AG04450 (cell line): ENCODE results near the gene NFAM1. TPM values are rescaled to one million over a fixed set of nuclear protein-coding genes. Genes with fewer than 3 reads are reported as not detected.

Experiments
- CTCF ChIA-PET: fragments of 300-600, 350-600 bp; formaldehyde crosslinking; extraction: SDS; loops from one replicate; lab custom pipeline; 2022; ENCODE audit warnings: antibody characterized with exemption, inconsistent platforms; lab: Charles Lee
- POLR2A ChIA-PET: fragments of 350-600 bp; formaldehyde crosslinking; extraction: SDS; loops from one replicate; lab custom pipeline; 2021; ENCODE audit warnings: antibody characterized with exemption, inconsistent platforms; lab: Yijun Ruan, JAX
- DNase-seq: peaks from one replicate; pipeline ENCODE4 v3.0.0-alpha.2; 2011; ENCODE audit warnings: low read depth, low spot score
- H3K27ac ChIP-seq: one replicate; pipeline ENCODE4 v1.5.1; 2012; ENCODE audit warnings: low read depth, low read length, control low read depth
- H3K27me3 ChIP-seq: one replicate; pipeline ENCODE4 v1.6.0; 2012; ENCODE audit warnings: low read length; ENCODE audit not compliant: control insufficient read depth, insufficient read depth
- H3K4me3 ChIP-seq: 2 replicates; pipeline ENCODE4 v1.5.1; 2011; ENCODE audit warnings: mild to moderate bottlenecking, low read depth, low read length, control low read depth
- H3K9me3 ChIP-seq: 2 replicates; pipeline ENCODE4 v1.5.1; 2012; ENCODE audit warnings: low read length; ENCODE audit not compliant: control insufficient read depth, insufficient read depth
- polyA plus RNA-seq: library from polyadenylated mRNA; depleted of rRNA; stranded (reverse); fragments of >200 nt; gene quantifications from 2 replicates; pipeline ENCODE4 v1.2.3, GENCODE V29; 2011
- TF ChIP-seq, protein P1 (sequence below): IDR thresholded peaks from 2 replicates; pipeline ENCODE4 v1.5.1; 2011; ENCODE audit warnings: low read depth, low read length, control low read depth, inconsistent platforms

Gene NFAM1
- polyA plus RNA-seq, 1 experiment, result not detected

DNA sequence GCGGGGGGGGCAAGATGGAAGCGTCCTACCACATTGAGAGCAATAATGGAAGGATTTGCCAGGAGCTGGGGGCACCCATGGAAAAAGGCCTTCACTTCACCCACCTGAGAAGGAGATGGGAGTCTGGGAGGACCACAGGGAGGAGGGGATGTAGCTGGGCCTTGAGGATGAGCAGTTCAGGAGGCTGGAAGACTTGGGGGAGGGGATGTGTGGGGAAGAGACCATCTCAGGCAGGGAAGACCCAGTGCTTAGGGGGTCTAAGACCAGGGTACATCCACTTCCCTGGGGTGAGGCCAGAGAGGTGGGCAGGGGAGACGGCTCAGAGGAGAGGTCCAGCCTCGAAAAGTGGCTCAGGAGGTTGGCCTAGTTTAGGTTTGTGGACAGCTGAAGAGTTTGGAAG, 90.4 kb downstream of the NFAM1 start:
- Histone ChIP-seq H3K27me3 (peaks cover 5% of the 10 kb centered on the region), H3K9me3 (no peaks in the 10 kb centered on the region; the same call in 1 of the 2 replicates), H3K27ac (no peak overlapping the region), H3K4me3 (no peak overlapping the region)
- TF ChIP-seq, protein P1, sequence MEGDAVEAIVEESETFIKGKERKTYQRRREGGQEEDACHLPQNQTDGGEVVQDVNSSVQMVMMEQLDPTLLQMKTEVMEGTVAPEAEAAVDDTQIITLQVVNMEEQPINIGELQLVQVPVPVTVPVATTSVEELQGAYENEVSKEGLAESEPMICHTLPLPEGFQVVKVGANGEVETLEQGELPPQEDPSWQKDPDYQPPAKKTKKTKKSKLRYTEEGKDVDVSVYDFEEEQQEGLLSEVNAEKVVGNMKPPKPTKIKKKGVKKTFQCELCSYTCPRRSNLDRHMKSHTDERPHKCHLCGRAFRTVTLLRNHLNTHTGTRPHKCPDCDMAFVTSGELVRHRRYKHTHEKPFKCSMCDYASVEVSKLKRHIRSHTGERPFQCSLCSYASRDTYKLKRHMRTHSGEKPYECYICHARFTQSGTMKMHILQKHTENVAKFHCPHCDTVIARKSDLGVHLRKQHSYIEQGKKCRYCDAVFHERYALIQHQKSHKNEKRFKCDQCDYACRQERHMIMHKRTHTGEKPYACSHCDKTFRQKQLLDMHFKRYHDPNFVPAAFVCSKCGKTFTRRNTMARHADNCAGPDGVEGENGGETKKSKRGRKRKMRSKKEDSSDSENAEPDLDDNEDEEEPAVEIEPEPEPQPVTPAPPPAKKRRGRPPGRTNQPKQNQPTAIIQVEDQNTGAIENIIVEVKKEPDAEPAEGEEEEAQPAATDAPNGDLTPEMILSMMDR, result no peak
- POLR2A ChIA-PET, result no interaction called here
- DNase-seq, result no peak
- CTCF ChIA-PET, result no interaction called here

DNA sequence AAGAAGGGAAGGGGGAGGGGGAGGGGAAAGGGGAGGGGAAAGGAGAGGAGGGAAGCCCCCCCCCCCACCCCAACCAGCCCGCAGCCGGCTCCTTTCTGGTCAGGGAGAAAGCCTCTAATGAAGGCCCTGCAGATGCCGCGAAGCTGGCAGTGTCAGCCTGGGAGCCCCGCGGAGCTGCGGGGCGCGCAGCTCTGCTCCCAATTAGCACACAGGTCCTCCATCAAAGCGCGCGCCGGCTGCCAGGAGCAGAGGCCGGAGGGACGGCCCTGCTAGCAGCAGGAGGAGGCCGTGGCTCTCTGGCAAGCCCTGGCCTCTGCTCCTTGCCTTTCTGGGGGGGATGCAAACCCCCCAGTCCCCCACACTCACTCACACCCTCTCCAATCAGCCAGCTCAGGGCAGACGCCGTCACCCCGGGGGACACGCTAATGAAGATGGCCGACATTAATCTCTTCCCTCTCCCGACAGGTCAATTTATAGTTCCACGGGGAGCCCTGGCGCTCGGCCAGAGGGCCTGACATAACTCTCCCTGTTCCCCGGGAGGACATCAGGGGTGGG, 91.3 kb downstream of the NFAM1 start:
- ChIA-PET POLR2A (no interaction called here), CTCF (no interaction called here)
- H3K9me3 ChIP-seq, result no peaks in the 10 kb centered on the region; the same call in 1 of the 2 replicates
- H3K4me3 ChIP-seq, result no peak overlapping the region
- DNase-seq, result no peak
- no peak overlapping the region for H3K27ac ChIP-seq
- peaks cover 5% of the 10 kb centered on the region for H3K27me3 ChIP-seq
- TF ChIP-seq, protein P1, result no peak

DNA sequence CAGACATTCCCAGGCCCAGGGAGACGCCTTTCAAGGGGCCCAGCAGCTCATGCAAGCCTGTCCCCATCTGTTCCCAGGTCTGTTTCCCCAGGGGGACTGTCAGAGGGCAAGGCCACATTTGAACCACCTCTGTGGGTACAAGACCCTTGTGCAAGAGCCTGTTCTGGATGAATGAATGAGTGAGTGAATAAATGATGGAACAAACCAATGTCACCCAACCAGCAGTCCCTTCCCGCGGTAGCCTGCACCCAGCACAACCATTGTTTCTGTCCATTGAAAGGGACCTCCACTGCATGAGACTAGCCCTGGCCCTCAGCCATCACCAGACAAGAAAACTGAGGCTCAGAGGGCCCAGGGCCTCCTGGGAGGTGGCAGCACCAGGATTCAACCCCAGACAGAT, 92.1 kb downstream of the NFAM1 start:
- DNase-seq, result no peak
- Histone ChIP-seq H3K4me3 (no peak overlapping the region), H3K27me3 (peaks cover 5% of the 10 kb centered on the region), H3K9me3 (no peaks in the 10 kb centered on the region; the same call in 1 of the 2 replicates), H3K27ac (no peak overlapping the region)
- ChIA-PET POLR2A (no interaction called here), CTCF (no interaction called here)
- TF ChIP-seq, protein P1, result no peak

DNA sequence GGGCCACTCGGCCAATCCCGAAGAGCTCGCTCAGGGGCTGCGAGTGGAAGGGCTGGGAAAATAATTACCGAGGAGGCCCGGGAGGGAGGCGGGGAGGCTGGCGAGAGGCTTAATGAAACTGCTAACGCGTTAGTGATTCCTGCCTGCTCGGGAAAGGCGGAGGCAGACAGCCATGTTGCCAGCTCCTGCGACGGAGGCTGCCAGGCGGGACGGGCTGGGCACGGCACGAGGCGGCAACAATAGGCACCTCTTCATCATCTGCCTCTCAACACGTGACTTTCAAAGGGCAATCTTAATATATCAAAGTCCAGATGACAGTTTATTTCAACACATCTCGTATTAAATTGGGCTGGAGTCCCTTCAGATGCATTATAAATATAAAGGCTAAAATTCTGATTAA, 93.7 kb downstream of the NFAM1 start:
- Histone ChIP-seq H3K27me3 (peaks cover 5% of the 10 kb centered on the region), H3K4me3 (no peak overlapping the region)
- CTCF ChIA-PET, result no interaction called here

DNA sequence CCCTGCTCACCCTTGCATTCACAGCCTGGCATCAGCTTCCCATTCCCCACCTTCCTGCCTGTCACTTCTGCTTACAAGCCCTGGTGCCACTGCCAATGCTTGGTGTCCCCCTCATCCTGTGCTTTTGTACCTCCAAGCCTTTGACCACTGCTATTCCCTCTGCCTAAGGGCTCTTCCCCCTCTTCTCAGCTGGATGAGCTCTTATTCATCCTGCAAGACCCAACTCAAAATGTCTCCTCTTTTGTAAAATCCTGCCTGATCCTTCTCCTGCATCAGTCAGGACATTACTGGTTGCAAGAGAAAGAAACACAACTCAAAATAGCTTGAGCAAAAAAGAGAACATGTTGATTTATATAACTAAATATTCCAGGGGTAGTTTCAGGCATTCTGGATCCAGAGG, 94.8 kb downstream of the NFAM1 start:
- H3K27ac ChIP-seq, result no peak overlapping the region
- TF ChIP-seq, protein P1, result no peak
- H3K27me3 ChIP-seq, result no peaks in the 10 kb centered on the region
- H3K4me3 ChIP-seq, result no peak overlapping the region
- no peak for DNase-seq
- CTCF ChIA-PET, result no interaction called here
- POLR2A ChIA-PET, result no interaction called here
- no peaks in the 10 kb centered on the region for H3K9me3 ChIP-seq

More for the DNA sequence above, 93.7 kb downstream of the NFAM1 start:
- DNase-seq, result no peak
- Histone ChIP-seq H3K27ac (no peak overlapping the region), H3K9me3 (no peaks in the 10 kb centered on the region)
- TF ChIP-seq, protein P1, result no peak
- POLR2A ChIA-PET, result no interaction called here
